ENCODE measurements around the gene TNK2.

GRCh38 chr3:195872800-195873199, 35.6 kb downstream of the TNK2 start:
- no peak for TF ChIP-seq CTCF (IDR thresholded peaks at IDR 0.05)
- TF ChIP-seq POLR2A (IDR thresholded peaks at IDR 0.05), result no peak

Data from esophagus squamous epithelium (tissue), 4 donors.